SK-N-SH treated with all-trans-retinoic acid at 6 μM for 48 hours (cell line): ENCODE measurements around the gene DEPDC7.

Experiments used
- ATAC-seq: fragments of 200-7000 bp; cut with Tn5 transposase; 3 replicates; pipeline ENCODE4 v1.9.1; 2020; ENCODE audit warnings: mild to moderate bottlenecking, moderate library complexity
- ARNTL ChIP-seq: fragments of 450-650 bp; formaldehyde crosslinking; IDR thresholded peaks from 2 replicates; pipeline ENCODE4 v1.5.0; 2020; ENCODE audit warnings: low read depth, mild to moderate bottlenecking, moderate library complexity, borderline replicate concordance
- BACH2 ChIP-seq: fragments of 250-450 bp; sonication (Bioruptor Pico); IDR thresholded peaks from 2 replicates; pipeline ENCODE4 v1.9.0; 2021; ENCODE audit warnings: mild to moderate bottlenecking, borderline replicate concordance
- CSDC2 ChIP-seq: fragments of 250-450 bp; sonication (Bioruptor Pico); IDR thresholded peaks from 2 replicates; pipeline ENCODE4 v1.5.0; 2020; ENCODE audit warnings: mild to moderate bottlenecking, moderate library complexity
- ESRRG ChIP-seq: fragments of 250-450 bp; sonication (Bioruptor Pico); IDR thresholded peaks from 2 replicates; pipeline ENCODE4 v1.6.1; 2021; ENCODE audit warnings: mild to moderate bottlenecking
- GLIS3 ChIP-seq: fragments of 250-450 bp; sonication (Bioruptor Pico); IDR thresholded peaks from 2 replicates; pipeline ENCODE4 v1.5.0; 2020; ENCODE audit warnings: mild to moderate bottlenecking, moderate library complexity
- ISL1 ChIP-seq: fragments of 250-450 bp; sonication (Bioruptor Pico); IDR thresholded peaks from 2 replicates; pipeline ENCODE4 v2.1.2; 2022; ENCODE audit warnings: mild to moderate bottlenecking, moderate library complexity
- OSR1 ChIP-seq: fragments of 250-450 bp; sonication (Bioruptor Pico); IDR thresholded peaks from 2 replicates; pipeline ENCODE4 v1.8.0; 2022; ENCODE audit warnings: moderate library complexity, mild to moderate bottlenecking, inconsistent platforms
- PPARA ChIP-seq: fragments of 250-450 bp; sonication (Bioruptor Pico); IDR thresholded peaks from 2 replicates; pipeline ENCODE4 v1.5.0; 2020; ENCODE audit warnings: mild to moderate bottlenecking, borderline replicate concordance
- RARB ChIP-seq: fragments of 250-450 bp; sonication (Bioruptor Pico); IDR thresholded peaks from 2 replicates; pipeline ENCODE4 v1.8.0; 2021; ENCODE audit warnings: mild to moderate bottlenecking, moderate library complexity
- SNAI2 ChIP-seq: fragments of 250-450 bp; sonication (Bioruptor Pico); IDR thresholded peaks from 2 replicates; pipeline ENCODE4 v1.5.0; 2020; ENCODE audit warnings: mild to moderate bottlenecking, moderate library complexity
- TCF4 ChIP-seq: fragments of 250-450 bp; sonication (Bioruptor Pico); IDR thresholded peaks from 2 replicates; pipeline ENCODE4 v1.8.0; 2021; ENCODE audit warnings: mild to moderate bottlenecking, moderate library complexity, borderline replicate concordance
- TOX ChIP-seq: fragments of 250-450 bp; sonication (Bioruptor Pico); IDR thresholded peaks from 2 replicates; pipeline ENCODE4 v1.8.0; 2021; ENCODE audit warnings: mild to moderate bottlenecking, moderate library complexity, borderline replicate concordance
- ZC3H10 ChIP-seq: fragments of 250-450 bp; sonication (Bioruptor Pico); IDR thresholded peaks from 2 replicates; pipeline ENCODE4 v1.5.1; 2021; ENCODE audit warnings: mild to moderate bottlenecking, moderate library complexity
- ZFP3 ChIP-seq: fragments of 250-450 bp; sonication (Bioruptor Pico); IDR thresholded peaks from 2 replicates; pipeline ENCODE4 v1.5.0; 2020; ENCODE audit warnings: mild to moderate bottlenecking, moderate library complexity
- ZFP30 ChIP-seq: fragments of 450-650 bp; formaldehyde crosslinking; IDR thresholded peaks from 2 replicates; pipeline ENCODE4 v1.5.0; 2022; ENCODE audit warnings: mild to moderate bottlenecking, moderate library complexity
- ZNF565 ChIP-seq: fragments of 450-650 bp; formaldehyde crosslinking; conservative IDR thresholded peaks from 2 replicates; pipeline ENCODE4 v1.5.0; 2020; ENCODE audit warnings: low read depth, mild to moderate bottlenecking, moderate library complexity
- ZNF70 ChIP-seq: fragments of 450-650 bp; formaldehyde crosslinking; IDR thresholded peaks from 2 replicates; pipeline ENCODE4 v1.5.0; 2020; ENCODE audit warnings: mild to moderate bottlenecking, moderate library complexity
- ZNF8 ChIP-seq: fragments of 450-650 bp; formaldehyde crosslinking; IDR thresholded peaks from 2 replicates; pipeline ENCODE4 v1.5.0; 2020; ENCODE audit warnings: mild to moderate bottlenecking, moderate library complexity
- TF ChIP-seq, protein P1 (sequence below): fragments of 250-450 bp; sonication (Bioruptor Pico); IDR thresholded peaks from 2 replicates; pipeline ENCODE4 v1.8.0; 2020; ENCODE audit warnings: mild to moderate bottlenecking, moderate library complexity, borderline replicate concordance
- TF ChIP-seq, protein P2 (sequence below): fragments of 250-450 bp; sonication (Bioruptor Pico); IDR thresholded peaks from 2 replicates; pipeline ENCODE4 v1.5.0; 2020; ENCODE audit warnings: mild to moderate bottlenecking, moderate library complexity
- TF ChIP-seq, protein P3 (sequence below): fragments of 250-450 bp; sonication (Bioruptor Pico); IDR thresholded peaks from 2 replicates; pipeline ENCODE4 v1.5.1; 2020; ENCODE audit warnings: low read depth, mild to moderate bottlenecking, moderate library complexity
- TF ChIP-seq, protein P4 (sequence below): fragments of 250-450 bp; sonication (Bioruptor Pico); IDR thresholded peaks from 2 replicates; pipeline ENCODE4 v1.8.0; 2021; ENCODE audit warnings: low read depth, mild to moderate bottlenecking, moderate library complexity, borderline replicate concordance

The DEPDC7 gene

DNA sequence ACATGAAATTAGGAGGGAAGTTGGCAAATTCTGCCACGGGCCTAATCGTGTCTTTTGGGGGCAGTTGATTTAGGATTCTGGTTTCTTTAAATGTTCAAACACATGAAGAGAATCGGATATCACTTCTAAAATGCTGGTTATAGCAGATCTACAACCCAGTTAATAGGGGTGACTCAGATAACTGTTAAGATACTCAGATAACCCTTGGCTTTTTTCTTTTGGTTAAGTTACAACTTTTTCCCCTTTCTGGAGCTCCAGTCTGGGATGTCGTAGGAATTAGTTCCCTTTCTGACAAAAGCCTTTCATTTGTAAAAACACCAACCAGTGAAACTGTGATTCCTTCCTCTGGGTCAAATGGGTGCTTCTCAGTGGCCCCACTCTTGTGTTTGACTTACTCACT lies 976 bp downstream of the DEPDC7 start:
- ATAC-seq = peak; percentile 33
- TF ChIP-seq PPARA (CRISPR knock-in tag) (no peak), ISL1 (CRISPR knock-in tag) (no peak), SNAI2 (CRISPR knock-in tag) (no peak), ZFP30 (CRISPR knock-in tag) (no peak), ZNF8 (CRISPR knock-in tag) (no peak), BACH2 (no peak), ZNF70 (CRISPR knock-in tag) (no peak), RARB (CRISPR knock-in tag) (no peak)
- TF ChIP-seq, protein P1, sequence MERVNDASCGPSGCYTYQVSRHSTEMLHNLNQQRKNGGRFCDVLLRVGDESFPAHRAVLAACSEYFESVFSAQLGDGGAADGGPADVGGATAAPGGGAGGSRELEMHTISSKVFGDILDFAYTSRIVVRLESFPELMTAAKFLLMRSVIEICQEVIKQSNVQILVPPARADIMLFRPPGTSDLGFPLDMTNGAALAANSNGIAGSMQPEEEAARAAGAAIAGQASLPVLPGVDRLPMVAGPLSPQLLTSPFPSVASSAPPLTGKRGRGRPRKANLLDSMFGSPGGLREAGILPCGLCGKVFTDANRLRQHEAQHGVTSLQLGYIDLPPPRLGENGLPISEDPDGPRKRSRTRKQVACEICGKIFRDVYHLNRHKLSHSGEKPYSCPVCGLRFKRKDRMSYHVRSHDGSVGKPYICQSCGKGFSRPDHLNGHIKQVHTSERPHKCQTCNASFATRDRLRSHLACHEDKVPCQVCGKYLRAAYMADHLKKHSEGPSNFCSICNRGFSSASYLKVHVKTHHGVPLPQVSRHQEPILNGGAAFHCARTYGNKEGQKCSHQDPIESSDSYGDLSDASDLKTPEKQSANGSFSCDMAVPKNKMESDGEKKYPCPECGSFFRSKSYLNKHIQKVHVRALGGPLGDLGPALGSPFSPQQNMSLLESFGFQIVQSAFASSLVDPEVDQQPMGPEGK (CRISPR knock-in tag) = no peak
- TF ChIP-seq, all 23 proteins: peak for 0

DNA sequence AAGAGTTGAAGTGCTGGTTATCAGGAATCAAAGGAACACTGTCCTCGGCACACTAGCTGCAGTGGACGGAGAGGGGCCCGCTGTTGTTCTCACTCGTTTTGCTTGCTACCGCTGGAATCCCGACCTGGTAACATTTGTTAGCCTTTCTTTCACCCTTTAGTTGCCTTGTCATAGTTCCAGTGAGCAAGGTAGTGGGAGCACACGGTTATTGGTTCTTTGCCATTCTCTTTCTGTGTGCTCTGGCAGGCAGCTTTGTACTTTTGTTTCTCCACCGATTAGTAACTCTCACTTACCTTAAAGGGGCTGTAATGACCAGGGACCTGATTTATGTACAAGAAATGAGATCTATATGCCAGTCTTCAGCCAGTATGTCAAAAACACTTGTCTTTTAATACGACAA lies 1.8 kb downstream of the DEPDC7 start:
- no peak for ATAC-seq
- no peak for TF ChIP-seq PPARA (CRISPR knock-in tag)
- TF ChIP-seq ZFP3 (CRISPR knock-in tag) = no peak
- no peak for TF ChIP-seq BACH2

DNA sequence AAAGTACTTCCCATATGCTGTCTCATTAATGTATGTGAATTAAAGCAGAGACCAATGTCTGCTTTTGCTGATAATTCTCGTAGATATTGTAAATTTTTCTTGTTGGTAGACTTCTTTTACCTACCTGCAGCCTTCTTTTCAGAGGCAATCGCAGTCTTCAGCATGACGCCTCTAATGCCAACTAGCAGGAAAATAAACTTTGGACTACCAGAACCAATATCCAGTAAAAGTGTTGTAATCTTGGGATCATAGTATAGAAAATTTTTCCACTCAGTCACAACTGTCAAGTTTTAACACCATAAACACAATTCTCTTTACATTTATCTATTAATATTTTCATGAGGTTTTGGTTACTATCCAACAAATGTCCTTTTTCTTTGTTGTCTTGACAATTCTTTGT lies 2.3 kb downstream of the DEPDC7 start:
- TF ChIP-seq ZFP30 (CRISPR knock-in tag) (no peak), ZNF565 (CRISPR knock-in tag) (no peak), PPARA (CRISPR knock-in tag) (no peak), ARNTL (no peak)
- ATAC-seq = no peak

DNA sequence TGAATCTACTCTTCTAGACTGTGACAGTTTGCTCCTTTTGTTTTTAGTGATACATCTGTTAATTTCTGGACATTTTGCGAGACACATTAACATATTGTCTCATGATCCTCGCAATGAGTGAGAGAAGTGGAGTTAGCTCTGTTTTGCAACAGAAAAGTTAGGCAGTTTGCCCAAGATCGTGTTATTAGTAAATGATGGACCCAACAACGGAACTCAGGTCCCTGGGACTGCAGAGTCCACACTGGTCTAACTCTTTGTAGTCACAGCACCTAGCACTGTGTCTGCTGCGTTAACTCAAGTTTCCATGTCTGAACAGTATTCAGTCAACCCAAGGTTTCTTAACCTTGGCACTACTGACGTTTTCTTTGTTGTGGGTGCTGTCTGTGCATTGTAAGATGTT lies 3.2 kb downstream of the DEPDC7 start:
- ATAC-seq = no peak
- TF ChIP-seq RARB (CRISPR knock-in tag) (no peak), ZNF565 (CRISPR knock-in tag) (no peak), TCF4 (no peak)

DNA sequence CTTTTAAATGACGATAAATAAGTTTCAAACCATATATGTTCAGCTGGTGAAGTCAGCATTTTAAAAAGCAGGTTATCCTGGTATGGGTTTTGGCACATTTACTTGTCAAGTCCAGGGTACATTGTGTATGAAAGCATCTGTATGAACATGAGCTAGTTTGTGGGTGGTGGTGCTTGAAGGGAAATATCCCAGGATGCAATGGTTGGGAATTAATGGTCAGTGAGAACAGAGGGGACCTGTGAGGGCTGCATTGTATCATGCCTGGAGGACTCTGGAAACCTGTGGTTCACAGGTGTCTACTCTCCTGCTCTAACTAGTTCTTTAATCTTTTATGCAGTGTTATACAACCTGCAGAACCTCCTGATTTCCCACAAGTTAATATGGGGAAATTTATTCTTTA lies 5.8 kb downstream of the DEPDC7 start:
- TF ChIP-seq SNAI2 (CRISPR knock-in tag) (no peak), PPARA (CRISPR knock-in tag) (no peak), ZNF565 (CRISPR knock-in tag) (no peak), ARNTL (no peak)
- TF ChIP-seq, protein P2, sequence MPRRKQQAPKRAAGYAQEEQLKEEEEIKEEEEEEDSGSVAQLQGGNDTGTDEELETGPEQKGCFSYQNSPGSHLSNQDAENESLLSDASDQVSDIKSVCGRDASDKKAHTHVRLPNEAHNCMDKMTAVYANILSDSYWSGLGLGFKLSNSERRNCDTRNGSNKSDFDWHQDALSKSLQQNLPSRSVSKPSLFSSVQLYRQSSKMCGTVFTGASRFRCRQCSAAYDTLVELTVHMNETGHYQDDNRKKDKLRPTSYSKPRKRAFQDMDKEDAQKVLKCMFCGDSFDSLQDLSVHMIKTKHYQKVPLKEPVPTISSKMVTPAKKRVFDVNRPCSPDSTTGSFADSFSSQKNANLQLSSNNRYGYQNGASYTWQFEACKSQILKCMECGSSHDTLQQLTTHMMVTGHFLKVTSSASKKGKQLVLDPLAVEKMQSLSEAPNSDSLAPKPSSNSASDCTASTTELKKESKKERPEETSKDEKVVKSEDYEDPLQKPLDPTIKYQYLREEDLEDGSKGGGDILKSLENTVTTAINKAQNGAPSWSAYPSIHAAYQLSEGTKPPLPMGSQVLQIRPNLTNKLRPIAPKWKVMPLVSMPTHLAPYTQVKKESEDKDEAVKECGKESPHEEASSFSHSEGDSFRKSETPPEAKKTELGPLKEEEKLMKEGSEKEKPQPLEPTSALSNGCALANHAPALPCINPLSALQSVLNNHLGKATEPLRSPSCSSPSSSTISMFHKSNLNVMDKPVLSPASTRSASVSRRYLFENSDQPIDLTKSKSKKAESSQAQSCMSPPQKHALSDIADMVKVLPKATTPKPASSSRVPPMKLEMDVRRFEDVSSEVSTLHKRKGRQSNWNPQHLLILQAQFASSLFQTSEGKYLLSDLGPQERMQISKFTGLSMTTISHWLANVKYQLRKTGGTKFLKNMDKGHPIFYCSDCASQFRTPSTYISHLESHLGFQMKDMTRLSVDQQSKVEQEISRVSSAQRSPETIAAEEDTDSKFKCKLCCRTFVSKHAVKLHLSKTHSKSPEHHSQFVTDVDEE (CRISPR knock-in tag) = no peak
- ATAC-seq = peak; percentile 14

DNA sequence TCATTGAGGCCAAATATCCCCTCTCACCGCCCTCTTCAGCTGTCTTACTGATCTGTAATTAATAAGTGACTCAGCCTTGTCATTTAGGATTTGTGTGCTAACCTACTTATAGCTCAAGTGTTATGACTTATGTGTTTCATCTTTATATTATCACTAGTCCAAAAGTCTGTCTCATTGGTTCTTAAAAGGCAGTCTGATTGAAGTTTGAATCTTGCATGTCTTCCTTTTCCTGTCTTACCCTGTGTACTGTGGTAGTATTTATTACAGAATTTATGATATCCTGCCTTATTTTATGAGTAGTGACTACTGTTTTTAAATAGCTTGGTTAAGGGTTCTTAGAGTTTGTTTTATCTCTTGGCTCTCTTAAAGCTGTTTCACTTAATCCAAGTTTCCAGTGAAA lies 6.3 kb downstream of the DEPDC7 start:
- TF ChIP-seq ZNF8 (CRISPR knock-in tag) (no peak), ZFP3 (CRISPR knock-in tag) (no peak), ZFP30 (CRISPR knock-in tag) (no peak), ZC3H10 (CRISPR knock-in tag) (no peak), PPARA (CRISPR knock-in tag) (no peak), OSR1 (no peak), BACH2 (no peak), SNAI2 (CRISPR knock-in tag) (no peak), ZNF70 (CRISPR knock-in tag) (no peak), ISL1 (CRISPR knock-in tag) (no peak), GLIS3 (CRISPR knock-in tag) (no peak), TCF4 (no peak), ESRRG (CRISPR knock-in tag) (no peak), ARNTL (no peak), TOX (CRISPR knock-in tag) (no peak), CSDC2 (CRISPR knock-in tag) (no peak)
- TF ChIP-seq, protein P1 (CRISPR knock-in tag) = no peak
- TF ChIP-seq, protein P3, sequence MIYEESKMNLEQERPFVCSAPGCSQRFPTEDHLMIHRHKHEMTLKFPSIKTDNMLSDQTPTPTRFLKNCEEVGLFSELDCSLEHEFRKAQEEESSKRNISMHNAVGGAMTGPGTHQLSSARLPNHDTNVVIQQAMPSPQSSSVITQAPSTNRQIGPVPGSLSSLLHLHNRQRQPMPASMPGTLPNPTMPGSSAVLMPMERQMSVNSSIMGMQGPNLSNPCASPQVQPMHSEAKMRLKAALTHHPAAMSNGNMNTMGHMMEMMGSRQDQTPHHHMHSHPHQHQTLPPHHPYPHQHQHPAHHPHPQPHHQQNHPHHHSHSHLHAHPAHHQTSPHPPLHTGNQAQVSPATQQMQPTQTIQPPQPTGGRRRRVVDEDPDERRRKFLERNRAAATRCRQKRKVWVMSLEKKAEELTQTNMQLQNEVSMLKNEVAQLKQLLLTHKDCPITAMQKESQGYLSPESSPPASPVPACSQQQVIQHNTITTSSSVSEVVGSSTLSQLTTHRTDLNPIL = no peak
- TF ChIP-seq, protein P4, sequence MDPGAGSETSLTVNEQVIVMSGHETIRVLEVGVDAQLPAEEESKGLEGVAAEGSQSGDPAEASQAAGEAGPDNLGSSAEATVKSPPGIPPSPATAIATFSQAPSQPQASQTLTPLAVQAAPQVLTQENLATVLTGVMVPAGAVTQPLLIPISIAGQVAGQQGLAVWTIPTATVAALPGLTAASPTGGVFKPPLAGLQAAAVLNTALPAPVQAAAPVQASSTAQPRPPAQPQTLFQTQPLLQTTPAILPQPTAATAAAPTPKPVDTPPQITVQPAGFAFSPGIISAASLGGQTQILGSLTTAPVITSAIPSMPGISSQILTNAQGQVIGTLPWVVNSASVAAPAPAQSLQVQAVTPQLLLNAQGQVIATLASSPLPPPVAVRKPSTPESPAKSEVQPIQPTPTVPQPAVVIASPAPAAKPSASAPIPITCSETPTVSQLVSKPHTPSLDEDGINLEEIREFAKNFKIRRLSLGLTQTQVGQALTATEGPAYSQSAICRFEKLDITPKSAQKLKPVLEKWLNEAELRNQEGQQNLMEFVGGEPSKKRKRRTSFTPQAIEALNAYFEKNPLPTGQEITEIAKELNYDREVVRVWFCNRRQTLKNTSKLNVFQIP (CRISPR knock-in tag) = no peak
- peak; percentile 44 for ATAC-seq
